ENCODE data around the gene FGGY.
"Not testable (repeated sequence)": the region's sequence is repeated elsewhere in the genome, so short reads cannot be mapped to it uniquely, and the experiment has no call there.

The FGGY gene

DNA sequence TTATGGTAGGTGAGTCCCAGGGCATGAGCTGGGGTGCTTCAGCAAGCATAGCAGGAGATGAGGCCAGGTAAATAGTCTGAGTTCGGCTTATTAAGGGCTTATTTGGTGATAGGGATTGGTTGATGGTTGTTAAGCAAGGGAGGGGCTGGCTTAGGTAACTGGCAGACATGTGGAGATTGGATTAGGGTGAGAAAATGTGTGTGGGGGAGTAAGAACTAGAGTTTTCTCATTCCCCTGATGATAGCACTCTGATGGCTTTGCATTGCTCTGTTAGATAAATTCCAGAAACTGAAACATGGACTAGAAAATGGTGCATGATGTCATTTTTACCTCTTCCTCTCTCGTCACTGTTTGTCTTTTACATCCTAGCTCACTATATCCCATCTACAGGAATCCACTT lies 53.6 kb downstream of the FGGY start:
- DNase-seq (ENCODE audit: low spot score) = no peak

DNA sequence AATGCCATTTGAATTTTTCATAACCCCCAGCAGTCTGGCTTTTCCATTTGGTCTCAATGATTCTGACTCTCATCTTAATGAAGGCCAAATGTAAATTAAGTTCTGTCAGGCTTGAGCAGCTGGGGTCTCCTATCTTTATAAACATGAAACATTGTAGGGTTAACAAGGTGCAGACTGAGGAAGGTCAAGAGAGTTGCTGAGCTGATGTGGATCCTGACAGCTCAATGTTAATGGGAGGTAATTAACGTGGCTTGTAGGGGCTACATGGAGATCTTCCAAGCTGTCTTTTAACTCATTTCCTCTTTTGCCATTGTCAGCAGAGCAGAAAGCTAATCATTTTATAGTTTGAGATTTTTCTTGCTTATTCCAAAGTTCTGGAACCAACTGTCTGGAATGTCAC lies 55.2 kb downstream of the FGGY start:
- DNase-seq (ENCODE audit: low spot score) = no peak

DNA sequence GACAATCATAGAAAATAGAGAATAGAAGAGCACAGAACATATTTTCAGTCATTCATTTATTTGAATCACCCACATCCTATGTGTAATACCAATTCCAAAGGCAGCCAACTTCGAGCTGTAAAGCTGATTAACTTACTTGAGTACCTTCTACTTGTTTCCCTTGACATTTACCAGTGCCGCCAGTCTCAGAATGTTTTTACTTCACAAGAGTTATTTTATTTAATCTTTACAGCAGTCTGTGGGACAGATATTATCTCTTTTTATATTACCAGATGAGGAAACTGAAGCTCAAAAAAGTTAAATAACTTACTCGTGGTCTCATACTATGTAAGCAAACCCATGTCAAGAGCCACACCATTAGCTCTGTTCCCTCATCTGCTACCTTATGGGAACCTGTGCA lies 56.6 kb downstream of the FGGY start:
- DNase-seq (ENCODE audit: low spot score) = no peak

DNA sequence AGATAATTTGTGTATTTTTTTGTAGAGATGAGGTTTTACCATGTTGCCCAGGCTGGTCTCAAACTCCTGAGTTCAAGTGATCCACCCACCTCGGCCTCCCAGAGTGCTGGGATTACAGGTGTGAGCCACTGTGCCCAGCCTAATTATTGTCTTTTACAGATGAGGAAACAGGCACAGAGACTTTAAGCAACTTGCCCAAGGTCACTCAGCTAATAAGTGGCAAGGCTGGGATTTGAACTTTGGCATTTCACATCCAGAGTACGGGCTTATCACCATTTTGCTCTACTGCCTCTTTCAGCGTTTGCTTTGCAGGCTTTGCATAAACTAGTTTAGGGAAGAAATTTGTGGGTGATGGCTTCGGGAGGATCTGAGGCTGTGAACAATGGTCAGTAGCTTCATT lies 57.3 kb downstream of the FGGY start:
- not testable (repeated sequence) for DNase-seq (ENCODE audit: low spot score)

- DNase-seq (ENCODE audit: low spot score) = no peak
These were observed 57.9 kb downstream of the FGGY start for GRCh38 chr1:59354709-59355337.

- no peak for DNase-seq (ENCODE audit: low spot score)
These were observed 58.5 kb downstream of the FGGY start for GRCh38 chr1:59355361-59355760.

DNA sequence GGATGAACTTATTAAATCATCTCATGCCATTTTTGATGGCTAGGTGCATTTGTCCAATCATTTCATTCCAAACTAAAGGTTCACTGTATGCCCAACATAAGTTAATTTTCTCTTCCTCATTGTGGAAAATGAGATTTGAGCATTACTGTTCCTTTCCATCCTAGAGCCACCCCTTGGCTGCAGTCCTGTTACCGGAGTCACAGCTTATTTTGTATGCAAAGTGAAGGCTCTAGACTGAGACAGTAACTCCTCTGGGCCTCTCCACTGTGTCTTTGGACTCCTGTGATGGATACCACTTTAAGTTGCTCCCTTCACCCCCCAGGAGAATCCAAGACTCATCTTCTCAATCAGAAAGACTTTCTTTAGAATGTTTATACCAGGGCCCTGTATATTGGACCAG lies 59.7 kb downstream of the FGGY start:
- no peak for DNase-seq (ENCODE audit: low spot score)

GRCh38 chr1:59357645-59358320 lies 60.9 kb downstream of the FGGY start:
- DNase-seq (ENCODE audit: low spot score) = peak; percentile 32

DNA sequence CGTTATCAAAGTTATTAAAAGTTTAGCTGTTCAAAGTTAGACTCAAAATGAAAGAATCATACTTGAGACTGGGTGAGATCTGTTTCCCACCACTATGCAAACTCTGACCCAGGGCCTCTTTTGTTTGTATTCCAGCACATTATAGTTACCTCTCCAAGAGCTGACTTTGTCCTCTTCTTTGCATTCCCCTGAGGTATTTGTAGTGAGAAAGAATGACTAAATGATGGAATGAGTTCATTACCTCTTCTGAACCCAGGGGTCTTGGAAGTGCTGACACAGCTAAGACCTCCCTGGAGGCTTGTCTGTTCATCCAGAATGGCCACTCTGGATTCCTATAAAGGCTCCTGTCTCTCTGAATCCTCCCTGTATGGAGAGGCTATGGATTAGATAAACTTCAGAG lies 62.4 kb downstream of the FGGY start:
- no peak for DNase-seq (ENCODE audit: low spot score)

- no peak for DNase-seq (ENCODE audit: low spot score)
These were observed 63.3 kb downstream of the FGGY start for GRCh38 chr1:59360170-59360569.

GRCh38 chr1:59360729-59361128 lies 63.8 kb downstream of the FGGY start:
- DNase-seq (ENCODE audit: low spot score) = no peak

DNA sequence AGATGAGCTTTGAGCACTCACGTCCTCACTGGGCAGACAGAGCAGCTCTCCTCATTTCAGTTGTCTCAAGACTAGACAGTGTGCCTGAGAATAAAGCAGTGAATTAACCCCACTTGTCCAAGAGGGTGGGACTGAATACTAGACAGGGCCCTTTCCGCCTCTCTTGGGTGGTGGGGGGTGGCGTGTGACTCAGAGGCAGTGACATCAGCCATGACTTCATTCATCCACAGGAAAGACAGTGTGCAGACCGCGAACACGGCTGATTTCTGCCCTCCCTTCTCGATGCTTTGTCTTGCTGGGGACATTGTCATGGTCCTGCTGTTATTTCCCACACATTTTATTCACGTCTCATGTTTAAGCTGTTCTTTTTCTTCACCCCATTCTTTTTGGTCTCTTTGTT lies 64.9 kb downstream of the FGGY start:
- no peak for DNase-seq (ENCODE audit: low spot score)

- no peak for DNase-seq (ENCODE audit: low spot score)
These were observed 67.1 kb downstream of the FGGY start for GRCh38 chr1:59364037-59364436.

DNA sequence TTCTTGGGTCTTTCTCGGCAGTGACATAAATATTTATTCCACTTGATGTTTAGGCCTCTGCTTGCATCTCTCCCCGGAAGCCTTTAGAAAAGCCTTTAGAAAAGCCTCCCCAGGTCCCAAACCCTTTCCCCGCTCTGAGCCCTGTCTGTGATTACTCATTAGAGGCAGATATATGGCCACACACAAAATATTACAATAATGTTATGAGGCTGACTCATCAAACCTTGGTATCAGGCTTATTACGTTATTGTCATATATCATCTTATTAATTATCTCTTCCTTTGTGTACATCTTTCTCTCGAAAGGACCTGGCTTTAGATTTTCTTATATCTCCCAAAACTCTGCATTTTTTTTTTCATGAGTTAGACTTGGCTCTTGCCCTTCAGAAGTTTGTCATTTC lies 69.5 kb downstream of the FGGY start:
- no peak for DNase-seq (ENCODE audit: low spot score)

DNA sequence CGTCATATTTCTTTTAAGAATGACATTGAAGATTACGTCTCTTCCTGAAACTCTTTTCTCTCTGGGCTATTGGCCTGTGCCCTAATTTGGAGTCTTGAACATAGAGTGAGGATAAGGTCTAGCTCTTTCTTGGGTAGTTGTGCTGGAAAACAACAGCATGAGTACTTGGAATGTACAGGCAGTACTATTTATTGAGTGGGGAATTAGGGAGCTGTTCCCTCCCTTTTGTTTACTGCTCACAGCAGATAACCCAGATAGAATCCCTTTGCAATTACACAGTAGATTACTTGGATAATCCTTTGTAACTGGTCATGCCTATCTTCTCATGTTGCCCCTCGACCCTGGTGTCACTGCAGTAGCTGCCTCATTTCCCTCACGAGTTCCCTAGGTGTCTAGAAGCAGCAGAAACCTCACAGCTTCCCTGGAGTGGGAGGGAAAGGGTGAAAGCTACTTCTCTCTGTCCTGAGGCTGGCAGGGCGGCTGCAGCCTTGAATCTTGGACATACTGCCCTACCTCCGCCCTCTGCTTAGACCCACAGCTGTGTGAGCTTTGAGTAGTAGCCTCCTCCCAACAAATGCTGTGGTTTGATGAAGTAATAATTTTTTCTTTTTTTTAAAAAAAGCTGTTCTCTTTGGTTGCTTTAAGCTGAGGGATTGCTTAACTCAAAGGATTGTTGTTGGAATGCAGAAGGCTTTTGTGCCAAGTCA lies 70.6 kb downstream of the FGGY start:
- DNase-seq (ENCODE audit: low spot score) = peak; percentile 20

GRCh38 chr1:59368008-59368670 lies 71.2 kb downstream of the FGGY start:
- DNase-seq (ENCODE audit: low spot score) = no peak

DNA sequence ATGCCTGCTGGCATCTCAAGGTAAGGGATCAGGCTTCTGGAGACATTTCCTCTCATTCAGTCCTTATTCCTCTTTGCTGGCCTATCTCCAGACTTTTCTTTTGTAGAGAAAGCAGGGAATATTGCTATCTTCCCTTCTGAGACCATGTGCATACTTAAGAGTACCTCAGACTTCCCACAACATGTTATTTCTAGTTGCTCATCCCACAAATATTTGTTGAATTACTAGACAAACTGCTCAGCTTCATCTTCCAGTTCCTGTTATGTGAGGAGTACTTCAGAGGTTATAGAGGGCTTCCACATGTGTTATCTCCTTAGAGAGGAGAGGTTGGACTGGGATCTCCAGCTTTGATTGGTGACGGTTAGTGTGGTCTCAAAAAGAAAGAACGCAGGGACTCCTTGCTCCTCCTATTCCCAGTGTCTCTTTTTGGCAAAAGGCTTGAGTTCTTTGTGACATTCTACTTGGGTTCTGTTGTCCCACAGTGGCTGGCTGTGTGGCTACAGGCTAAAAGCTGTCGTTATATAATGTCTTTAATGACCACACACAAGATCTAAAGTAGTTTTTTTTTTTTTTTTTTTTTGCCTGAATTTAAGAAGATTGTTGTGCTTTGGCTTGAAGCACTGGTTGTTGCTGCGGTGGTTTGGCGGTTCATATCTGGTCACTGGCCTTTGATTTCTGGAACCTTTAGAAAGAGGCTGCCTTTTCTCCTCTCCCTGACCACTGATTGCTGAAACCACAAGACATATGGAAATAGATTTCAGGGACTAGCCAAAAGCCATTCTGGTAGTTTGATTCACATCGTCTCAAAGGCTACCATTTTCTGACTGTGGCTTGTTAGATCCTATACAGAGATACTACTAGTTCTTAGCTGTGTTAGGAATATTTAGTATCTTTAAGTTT lies 78.7 kb downstream of the FGGY start:
- DNase-seq (ENCODE audit: low spot score) = no peak

DNA sequence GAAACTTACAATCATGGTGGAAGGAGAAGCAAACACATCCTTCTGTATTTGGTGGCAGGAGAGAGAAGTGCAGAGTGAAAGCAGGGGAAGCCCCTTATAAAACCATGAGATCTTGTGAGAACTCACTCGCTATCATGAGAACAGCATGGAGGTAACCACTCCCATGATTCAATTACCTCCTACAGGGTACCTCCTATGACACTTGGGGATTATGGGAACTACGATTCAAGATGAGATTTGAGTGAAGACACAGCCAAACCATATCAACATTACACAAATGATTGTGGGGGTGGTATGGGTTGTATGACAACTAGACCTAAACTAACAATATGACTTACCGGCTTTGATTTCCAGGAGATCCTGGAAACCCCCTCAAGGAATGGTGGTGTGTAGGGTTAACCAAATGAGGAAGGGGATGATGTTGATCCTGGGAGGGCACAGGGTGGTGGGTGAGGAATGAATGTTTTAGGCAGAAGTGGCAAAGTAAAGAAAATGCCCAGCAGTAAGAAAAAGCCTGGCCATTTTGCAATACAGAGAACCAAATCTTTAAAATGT lies 80.5 kb downstream of the FGGY start:
- no peak for DNase-seq (ENCODE audit: low spot score)

DNA sequence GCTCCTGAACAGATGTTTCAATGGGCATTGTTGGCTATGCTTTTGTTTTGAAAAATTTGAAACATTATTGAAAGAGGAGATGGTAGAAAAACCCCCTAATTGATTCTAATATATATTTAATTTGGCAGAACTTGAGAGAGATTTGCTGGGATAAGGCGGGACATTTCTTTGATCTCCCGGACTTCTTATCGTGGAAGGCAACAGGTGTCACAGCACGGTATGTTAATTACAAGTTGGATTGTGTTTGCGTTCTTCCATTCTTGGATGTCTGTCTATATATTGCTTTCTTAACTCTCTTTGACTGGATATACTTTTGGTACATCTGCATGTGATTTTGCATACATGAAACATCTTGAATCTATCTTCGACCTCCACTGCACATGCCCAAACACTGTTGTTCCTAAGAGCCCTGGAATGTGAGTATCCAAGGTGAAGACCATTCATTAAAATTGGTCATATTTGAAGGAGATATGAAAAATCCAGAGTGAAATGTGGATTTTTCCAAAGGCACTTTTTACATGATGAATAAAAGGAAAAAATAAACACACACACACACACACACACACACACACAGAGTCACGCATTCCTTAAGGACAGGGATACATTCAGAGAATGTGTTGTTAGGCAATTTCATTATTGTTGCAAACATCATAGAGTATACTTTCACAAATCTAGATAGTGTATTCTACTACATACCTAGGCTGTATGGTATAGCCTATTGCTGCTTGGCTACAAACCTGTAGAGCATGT lies 81.9 kb downstream of the FGGY start:
- no peak for DNase-seq (ENCODE audit: low spot score)

DNA sequence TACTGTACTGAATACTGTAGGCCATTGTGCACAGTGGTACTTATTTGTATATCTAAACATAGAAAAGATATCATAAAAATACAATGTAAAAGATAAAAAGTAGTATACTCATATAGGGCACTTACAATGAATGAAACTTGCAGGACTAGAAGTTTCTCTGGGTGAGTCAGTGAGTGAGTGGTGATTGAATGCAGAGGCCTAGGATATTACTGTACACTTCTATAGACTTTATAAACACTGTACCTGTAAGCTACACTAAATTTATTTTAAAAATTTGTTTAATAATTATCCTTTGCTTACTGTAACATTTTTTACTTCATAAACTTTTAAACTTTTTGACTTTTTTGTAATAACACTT lies 82.5 kb downstream of the FGGY start:
- DNase-seq (ENCODE audit: low spot score) = no peak

- no peak for DNase-seq (ENCODE audit: low spot score)
These were observed 87.1 kb downstream of the FGGY start for GRCh38 chr1:59383963-59384362.
